Measurements from ENCODE around the gene IGDCC3.
"Not testable (repeated sequence)": the region's sequence is repeated elsewhere in the genome, so short reads cannot be mapped to it uniquely, and the experiment has no call there.

IGDCC3 gene

GRCh38 chr15:65368302-65369211, 9.2 kb downstream of the IGDCC3 start:
- DNase-seq = no peak

DNA sequence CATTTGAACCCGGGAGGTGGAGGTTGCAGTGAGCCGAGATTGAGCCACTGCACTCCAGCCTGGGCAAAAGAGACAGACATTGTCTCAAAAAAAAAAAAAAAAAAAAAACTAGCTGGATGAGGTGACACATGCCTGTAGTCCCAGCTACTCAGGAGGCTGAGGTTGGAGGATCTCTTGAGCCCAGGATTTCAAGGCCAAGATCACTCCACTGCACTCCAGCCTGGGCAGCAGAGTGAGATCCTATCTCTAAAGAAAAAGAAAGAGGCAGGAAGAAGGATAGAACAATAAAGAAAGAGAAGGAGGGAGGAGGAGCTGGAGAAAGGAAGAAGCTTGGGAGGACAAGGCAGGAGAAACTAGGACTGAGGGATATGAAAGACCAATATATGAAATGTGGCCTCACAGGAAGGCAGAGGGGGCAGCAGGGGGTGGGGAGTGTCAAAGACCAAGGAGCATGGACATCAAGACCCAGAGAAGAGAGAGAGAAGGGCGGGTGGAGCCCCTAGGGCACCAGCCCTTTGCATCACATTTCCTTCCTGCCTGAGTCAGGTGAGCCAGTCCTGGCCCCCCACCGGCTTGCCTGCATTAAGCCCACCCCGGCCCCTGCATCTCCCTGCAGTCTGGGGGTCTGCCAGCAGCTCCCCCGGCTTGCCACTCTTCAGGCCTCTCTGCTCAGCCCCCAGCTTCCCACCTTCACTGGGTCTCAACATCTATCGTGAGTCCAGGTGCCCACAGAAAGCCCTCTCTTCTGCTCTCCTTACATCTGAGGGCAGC, 11.5 kb downstream of the IGDCC3 start:
- no peak for DNase-seq

GRCh38 chr15:65365229-65365628, 12.6 kb downstream of the IGDCC3 start:
- no peak for DNase-seq

- no peak for DNase-seq
Measured at GRCh38 chr15:65363766-65364165, 14.0 kb downstream of the IGDCC3 start.

DNA sequence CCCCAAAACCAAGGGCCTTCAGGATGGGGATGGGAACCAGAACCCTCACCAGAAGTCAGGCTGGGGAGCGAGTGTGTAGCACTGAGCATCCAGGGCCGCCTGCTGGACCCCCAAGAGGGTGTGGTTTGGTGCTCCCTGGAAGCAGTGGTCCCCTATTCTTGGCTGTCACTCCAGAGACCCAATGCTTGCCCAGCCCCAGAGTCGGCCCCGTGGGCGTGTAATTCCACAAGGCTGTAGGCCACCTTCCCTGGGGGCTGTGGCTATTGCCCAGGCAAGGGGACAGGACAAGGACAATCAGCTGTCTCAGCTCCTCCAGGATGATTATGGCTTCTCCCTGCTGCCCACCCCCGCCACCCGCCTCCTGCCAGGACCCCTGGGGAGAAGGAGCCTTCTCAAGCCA, 14.5 kb downstream of the IGDCC3 start:
- DNase-seq = no peak

- no peak for DNase-seq
Measured at GRCh38 chr15:65362491-65362890, 15.3 kb downstream of the IGDCC3 start.

- DNase-seq = no peak
Measured at GRCh38 chr15:65361708-65362459, 15.9 kb downstream of the IGDCC3 start.

DNA sequence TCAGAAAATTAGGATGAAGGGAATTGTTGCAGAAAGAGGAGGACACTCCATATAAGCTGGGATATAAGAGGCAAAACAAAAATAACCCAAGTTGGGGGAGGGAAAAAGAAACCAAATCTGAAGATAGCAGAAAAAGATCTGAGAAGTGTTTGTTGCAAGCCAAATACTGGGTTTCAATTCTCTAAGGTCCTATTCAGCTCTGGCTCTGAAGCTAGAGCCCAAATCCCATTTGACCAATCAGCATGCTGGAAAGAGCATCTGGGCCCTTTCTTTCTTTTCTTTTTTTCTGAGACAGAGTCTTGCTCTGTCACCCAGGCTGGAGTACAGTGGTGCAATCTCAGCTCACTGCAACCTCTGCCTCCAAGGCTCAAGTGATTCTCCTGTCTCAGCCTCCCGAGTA, 17.3 kb downstream of the IGDCC3 start:
- DNase-seq = no peak

DNA sequence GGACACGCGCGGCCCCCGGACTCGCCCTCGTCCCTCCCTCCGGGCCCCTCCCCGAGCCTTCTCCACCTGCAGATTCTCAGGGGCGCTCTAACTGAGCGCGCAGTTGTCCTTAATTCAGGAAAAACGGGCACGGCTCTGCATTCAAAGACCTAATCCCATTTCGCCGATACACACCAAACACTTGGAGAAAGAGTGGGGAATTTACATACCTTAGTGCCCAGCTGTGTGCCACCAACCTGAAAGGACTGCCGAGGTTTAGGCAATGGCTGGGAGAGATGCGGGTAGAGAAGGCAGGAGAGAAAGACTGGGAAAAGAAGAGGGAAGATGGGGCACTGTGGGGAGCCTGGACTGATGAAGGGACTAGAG, 21.8 kb downstream of the IGDCC3 start:
- DNase-seq = no peak

- no peak for DNase-seq
Measured at GRCh38 chr15:65355173-65355987, 22.4 kb downstream of the IGDCC3 start.

DNA sequence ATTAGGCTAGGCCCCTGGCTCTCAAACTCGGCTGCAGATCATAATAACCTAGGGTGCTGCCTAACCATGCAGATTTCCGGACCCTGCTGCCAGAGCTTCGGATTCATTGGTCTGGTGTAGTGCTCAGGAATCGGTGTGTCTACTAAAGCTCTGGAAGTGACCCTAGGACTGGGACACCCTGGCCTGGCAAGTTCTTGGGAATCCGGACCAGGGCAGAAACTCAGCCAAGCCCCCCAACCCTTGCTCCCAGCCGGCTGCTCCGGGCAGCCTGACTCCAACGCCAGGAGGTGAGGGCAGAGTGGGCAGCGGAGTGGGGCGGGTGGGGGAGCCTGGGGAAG, 23.0 kb downstream of the IGDCC3 start:
- no peak for DNase-seq

DNA sequence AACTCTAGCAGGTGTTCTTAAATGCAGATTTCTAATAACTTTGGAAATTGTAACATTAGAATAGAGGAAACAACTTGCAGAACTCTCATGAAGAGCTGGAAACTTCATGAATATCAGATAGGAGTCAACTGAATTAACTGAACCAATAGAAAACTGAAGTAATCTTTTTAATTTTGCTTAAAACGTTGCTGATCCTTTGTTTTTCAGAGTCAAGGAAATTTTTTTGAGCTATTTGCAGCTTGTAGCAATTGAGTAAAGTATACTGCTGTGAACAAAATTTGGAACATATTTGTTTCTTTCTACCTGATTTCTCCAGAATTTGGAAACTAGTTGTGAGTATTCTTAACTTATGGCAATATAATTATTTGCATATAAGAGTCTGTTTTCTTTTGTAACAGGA, 25.8 kb downstream of the IGDCC3 start:
- not testable (repeated sequence) for DNase-seq

DNA sequence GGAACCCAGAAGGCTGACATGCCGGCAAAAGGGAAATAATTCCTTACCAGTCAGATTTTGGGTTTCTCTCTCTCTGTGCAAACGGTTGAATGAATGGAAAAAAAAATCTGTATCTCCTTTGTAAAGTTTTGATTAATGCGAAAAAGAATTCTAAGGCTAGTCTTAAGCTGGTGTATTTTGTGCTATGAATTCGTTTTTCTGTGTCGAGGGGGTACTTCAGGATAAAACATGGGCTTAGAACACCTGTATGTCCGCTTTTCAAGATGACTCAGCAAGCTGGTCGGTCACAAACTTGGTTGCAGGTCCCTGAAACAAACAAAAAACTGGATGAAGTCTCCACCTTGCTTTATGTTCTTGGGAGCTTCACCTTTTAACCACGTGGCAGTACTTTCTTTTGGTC, 28.5 kb downstream of the IGDCC3 start:
- DNase-seq = no peak

GRCh38 chr15:65347756-65348155, 30.0 kb downstream of the IGDCC3 start:
- DNase-seq = not testable (repeated sequence)

DNA sequence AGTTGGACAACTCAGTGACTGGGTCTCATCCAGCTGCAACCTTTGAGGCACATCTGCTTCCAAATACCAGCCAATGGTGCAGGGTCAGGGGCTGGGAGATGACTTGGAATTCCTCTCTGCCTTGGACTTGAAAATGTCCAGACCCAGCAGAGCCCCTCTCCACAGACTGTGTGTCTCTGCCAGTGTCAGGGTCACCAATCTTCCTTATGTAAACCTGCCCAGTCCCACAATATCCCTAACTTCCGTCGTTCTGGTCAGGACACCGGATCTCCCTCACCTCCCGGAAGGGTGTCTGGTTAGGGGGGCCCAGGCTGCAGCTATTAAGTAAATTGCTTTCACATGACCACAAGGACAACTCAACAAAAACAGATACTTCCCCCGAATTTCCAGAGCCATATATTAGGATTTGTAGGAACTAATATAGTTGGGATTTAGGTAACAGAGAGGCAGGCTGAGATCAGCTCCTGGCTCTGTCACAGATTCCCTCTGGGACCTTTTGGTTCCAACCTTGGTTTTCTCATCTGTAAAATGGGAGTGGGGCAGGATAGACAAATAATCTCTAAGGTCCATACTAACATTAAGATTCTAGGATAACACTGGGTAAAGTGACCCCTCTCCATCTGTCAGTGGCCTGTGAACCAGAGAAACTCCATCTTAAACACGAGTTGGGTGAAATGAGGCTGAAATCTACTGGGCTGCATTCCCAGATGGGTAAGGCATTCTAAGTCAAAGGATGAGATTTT, 30.8 kb downstream of the IGDCC3 start:
- DNase-seq = no peak

DNA sequence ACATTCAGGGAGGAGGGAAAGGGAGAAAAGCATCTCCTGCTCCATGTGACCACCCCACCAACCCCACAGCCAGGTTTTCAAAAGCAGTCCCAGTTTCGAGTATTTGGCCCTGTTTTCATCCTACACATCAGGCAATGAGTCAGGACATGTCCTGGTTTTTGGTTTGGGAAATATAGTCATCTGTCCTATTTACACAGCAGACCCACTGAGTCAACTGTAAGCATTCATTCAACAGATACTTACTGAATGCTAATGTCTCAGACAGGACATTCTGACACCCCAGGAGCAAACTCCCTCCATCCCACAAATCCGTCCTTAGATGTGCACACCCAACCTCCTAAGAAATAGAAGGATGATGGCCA, 32.9 kb downstream of the IGDCC3 start:
- no peak for DNase-seq

GRCh38 chr15:65344214-65344913, 33.4 kb downstream of the IGDCC3 start:
- DNase-seq = no peak

- DNase-seq = no peak
Measured at GRCh38 chr15:65343374-65343981, 34.3 kb downstream of the IGDCC3 start.

- DNase-seq = no peak
Measured at GRCh38 chr15:65342493-65342892, 35.3 kb downstream of the IGDCC3 start.

GRCh38 chr15:65339920-65340319, 37.9 kb downstream of the IGDCC3 start:
- no peak for DNase-seq

GRCh38 chr15:65339416-65339815, 38.4 kb downstream of the IGDCC3 start:
- DNase-seq = no peak

Measured in central memory CD4-positive, alpha-beta T cell (primary cell).